Activated CD4-positive, alpha-beta T cell treated with anti-CD3 and anti-CD28 coated beads, Interleukin-2, amount 50 U/mL, for 1 hour (primary cell): ENCODE results near the gene PRICKLE3.
"Not testable (repeated sequence)": the region's sequence is repeated elsewhere in the genome, so short reads cannot be mapped to it uniquely, and the experiment has no call there.

ENCODE experiments used
- DNase-seq: peaks from one replicate; pipeline ENCODE4 v3.0.0-alpha.2; 2020

Gene PRICKLE3

DNA sequence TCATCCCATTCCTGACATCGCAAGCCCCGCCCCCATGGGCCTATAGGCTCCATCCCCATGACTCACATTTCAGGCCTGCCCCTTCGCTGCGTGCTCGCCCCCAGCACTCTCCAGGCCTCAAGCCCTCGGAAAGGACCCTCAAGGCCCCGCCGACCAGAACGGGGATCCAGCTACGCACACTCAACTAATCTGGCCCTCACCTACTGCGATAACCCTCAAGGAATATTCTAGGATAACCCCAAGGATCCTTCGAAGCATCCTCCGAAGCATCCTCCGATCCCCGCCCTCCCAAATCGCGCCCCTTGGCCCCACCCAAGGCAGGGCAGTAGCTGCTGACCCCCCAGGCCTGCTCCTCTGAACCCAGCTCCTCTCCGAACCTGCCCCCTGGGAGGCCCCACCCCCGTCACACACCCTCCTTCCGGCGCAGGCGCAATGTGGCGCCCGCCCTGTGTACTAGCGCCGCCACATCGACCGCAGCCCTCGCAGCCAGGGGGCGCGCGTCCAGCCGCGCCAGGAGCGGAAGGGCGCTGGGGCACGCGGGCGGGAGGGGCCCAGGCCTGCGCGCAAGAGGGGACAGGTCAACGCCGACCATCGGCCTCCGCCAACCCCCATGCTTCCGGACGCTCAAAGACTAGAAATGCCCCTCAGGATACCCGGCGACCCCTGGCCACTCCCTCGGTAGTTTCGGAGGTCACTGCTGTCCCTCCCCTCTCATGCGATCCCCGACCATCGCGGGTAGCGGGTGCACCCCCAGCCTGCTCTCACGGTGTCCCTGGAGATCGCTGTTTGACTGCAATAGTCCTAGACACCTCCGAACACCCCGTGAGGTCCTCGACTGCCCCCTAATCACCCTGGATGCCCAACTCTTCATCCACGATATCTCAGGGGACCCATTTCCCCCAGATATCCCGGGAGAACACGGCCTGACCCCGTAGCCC, 30.0 kb downstream of the PRICKLE3 start:
- peak; percentile 78 for DNase-seq

DNA sequence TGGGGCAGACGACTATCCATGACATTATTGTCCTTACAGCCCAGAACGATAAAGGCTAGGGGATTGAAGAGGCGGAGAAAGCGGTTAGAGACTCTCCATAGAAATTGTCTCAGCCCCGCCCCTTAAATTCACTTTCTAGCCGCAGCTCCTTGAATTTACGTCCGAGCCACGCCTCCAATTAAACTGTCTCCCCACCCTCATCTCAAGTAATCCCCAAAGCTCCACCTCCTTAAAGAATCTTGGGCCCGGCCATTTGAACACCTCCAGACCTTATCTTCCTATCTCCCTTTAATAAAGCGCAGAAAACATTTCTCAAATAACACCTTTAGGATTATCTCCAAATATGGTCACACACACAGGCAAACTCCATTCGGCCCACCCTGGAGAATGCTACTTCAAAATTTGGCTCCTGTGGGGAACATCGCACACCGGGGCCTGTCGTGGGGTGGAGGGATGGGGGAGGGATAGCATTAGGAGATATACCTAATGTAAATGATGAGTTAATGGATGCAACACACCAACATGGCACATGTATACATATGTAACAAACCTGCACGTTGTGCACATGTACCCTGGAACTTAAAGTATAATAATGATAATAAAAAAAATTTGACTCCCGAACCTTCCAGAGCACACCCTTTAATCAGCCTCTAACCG, 30.8 kb downstream of the PRICKLE3 start:
- DNase-seq: no peak

DNA sequence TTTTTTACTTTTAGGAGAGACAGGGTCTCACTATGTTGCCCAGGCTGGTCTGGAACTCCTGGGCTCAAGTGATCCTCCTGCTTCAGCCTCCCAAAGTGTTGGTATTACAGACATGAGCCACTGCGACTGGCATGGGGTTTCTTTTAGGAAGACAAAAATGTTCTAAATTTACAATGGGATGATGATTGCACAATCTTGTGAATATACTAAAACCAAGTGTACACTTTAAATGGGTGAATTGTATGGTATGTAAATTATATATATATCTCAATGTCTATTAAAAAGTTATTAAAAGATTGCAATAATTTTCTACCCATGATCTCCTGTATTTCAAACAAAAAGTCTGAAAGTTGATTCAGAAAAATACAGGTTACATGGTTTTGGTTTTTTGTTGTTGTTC, 32.7 kb downstream of the PRICKLE3 start:
- DNase-seq: no peak

DNA sequence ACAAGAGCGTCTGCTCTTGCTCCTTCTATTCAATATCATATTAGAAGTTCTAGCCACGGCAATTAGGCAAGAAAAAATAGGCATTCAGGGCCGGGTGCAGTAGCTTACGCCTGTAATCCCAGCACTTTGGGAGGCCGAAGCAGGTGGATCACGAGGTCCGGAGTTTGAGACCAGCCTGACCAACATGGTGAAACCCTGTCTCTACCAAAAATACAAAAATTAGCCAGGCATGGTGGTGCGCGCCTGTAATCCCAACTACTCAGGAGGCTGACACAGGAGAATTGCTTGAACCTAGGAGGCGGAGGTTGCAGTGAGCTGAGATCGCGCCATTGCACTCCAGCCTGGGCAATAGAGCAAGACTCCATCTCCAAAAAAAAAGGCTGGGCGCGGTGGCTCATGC, 36.9 kb downstream of the PRICKLE3 start:
- not testable (repeated sequence) for DNase-seq

DNA sequence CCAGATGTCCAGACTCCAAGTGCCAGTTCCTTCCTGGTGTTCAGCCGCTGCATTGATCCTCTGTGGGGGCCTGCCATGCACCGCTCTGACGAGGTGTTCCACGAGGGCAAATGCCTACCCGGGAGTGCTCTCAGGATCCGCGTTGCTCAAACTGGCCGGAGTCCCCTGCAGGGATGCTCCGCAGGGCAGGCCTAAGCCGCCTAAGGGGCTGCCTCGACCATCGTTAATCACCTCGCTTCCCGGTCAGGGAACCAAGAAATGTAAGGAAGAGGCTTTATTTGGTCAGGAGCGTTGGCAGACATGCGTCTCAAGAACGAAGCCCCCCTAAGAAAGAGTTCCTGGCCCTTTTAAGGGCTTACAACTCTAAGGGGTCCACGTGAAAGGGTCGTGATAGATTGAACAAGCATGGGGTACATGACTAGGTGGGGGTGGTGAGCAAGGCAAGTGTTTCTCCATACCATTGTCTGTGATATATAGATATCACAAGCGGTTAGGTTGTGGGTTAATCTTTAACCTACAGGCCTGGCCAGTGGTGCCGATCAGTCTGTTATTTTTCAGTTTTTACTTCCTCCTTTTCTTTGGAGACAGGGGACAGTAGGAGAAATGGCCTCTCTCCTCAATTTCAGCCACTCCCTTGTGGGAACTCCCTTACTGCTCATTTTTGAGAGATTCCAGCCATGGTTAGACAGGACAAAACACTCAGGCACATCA, 37.6 kb downstream of the PRICKLE3 start:
- DNase-seq: not testable (repeated sequence)

DNA sequence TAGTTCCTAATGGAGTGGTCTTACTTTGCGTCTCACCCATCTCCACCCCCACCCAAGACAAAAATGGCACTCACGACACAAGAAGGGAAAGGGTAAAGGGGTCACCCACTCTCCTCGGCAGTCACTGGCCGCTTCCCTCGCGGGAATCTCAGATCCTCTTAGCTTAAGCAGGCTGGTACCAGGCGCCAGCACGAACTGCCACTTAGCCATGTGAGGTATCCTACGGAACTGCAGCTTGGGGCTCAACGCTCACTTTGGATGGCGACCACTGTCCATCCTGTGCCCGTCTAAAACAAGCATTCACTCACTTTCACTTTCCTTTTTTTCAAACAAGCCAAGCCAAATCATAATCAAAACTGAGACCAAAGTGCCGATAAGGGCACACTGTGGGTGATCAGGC, 38.2 kb downstream of the PRICKLE3 start:
- no peak for DNase-seq

DNA sequence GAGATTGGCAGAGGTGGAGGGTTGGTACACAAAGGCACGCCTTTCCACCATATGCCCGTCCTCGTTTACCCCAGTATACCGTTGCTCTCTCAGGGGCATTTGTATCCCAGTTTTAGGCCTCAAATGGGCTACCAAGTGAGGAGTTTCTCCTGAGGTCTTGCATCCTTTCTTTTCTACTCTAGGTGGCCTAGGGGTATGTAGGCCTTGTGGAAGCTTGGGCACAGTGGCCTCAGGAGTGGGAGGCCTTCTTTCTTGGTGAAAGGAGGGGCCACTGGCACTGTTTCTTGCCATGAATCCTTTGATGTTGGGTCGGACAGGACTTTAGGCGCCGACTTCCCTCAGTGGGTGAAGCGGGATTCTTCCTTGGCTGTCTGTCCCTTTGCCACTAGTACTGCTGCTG, 38.9 kb downstream of the PRICKLE3 start:
- no peak for DNase-seq

DNA sequence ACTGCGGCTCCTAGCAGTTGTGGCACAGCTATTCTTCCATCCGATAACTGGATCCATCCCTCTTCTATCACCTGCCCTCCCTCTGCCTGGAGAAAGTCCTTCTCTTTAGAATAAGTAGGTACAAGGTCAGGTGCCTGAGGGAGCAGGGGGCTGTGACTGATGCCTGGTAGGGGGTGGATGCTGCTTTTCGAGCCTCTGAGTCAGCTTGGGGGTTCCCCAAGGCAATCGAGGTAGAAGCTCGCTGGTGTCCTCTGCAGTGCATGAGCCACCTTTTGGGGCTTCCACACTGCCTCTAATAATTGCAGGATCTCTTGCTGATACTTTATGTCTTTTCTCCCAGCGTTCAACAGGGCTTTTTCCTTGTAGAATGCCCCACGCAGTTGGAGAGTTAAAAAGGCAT, 43.0 kb downstream of the PRICKLE3 start:
- DNase-seq: not testable (repeated sequence)

DNA sequence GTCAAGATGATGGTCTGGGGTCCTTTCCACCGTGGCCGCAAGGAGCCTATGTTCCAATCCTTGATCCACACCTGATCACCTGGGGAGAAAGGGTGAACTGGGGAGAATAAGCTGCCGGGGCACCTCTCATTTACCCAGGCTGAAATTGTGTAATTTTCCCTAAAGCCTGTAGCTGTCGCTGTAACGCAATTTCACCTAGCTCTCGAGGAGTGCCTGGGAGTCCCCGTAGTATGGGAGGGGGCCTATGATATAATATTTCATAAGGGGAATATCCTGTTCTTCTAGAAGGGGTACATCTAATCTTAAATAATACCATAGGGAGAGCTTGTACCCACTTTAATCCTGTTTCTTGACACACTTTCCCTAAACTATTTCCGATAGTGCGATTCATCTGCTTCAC, 43.9 kb downstream of the PRICKLE3 start:
- not testable (repeated sequence) for DNase-seq

DNA sequence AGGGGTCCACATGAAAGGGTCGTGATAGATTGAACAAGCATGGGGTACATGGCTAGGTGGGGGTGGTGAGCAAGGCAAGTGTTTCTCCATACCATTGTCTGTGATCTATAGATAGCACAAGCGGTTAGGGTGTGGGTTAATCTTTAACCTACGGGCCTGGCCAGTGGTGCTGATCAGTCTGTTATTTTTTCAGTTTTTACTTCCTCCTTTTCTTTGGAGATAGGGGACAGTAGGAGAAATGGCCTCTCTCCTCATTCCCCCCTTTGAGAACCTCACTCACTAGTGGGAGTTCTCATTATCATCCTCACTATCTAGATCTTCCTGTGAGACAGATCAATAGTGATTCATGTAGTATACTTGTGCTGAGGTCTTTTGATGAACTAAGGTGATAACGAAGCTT, 46.5 kb downstream of the PRICKLE3 start:
- no peak for DNase-seq

DNA sequence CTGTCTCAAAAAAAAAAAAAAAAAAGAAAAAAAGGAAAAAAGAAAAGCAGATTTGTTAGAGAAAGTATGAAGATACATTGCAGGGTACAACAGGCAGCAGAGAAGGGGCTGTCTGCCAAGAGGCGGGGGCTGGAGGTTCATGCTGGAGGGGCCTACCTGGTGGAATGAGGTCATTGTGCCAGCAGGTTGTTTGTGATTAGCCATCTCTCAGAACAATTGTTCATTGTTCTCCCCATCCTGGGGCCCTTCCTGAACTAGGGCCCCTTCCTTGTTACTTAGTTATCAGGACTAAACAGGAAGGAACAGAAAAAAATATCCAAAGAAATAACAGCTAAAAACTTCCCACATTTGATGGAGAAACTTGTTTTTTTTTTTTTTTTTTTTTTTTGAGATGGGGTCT, 48.7 kb downstream of the PRICKLE3 start:
- DNase-seq: no peak

DNA sequence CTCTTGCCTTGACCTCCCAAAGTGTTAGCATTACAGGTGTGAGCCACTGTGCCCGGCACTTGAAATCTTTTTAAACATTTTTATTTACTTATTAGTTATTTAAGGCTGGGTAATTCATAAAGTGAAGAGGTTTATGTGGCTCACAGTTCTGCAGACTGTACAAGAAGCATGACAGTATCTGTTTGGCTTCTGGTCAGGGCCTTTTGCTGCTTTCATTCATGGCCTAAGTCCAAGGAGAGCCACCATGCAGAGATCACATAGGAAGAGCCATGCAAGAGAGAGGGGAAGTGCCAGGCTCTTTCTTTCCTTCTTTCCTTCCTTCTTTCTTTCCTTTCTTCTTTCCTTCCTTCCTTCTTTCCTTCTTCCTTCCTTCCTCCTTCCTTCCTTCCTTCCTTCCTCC, 52.4 kb downstream of the PRICKLE3 start:
- no peak for DNase-seq

DNA sequence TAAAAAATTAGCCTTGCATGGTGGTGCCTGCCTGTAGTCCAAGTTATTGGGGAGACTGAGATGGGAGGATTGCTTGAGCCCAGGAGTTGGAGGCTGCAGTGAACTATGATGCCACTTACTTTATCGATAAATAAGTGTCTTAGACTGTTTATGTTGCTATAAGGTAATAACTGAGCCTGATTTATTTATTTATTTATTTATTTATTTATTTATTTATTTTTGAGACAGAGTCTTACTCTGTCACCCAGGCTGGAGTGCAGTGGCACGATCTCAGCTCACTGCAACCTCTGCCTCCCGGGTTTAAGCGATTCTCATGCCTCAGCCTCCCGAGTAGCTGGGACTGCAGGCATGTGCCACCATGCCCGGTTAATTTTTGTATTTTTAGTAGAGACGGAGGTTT, 53.9 kb downstream of the PRICKLE3 start:
- DNase-seq: not testable (repeated sequence)

DNA sequence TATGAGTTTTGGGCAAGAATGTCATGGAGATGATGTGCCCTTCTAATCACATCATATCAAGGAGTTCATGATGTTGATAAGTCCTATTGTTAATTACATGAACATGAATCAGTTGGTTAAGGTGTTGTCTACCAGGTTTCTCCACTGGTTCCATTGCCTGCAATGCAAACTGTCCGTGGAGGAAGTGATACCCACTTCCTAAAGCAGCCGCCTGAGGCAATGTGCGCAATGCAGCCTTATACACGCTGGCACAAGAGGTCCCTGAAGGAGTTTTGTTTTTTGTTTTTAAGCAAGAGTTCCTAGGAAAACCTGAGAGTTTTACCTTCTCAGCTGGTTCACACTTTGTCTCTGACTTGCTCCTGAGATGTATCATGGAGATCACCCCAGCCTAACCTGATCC, 56.7 kb downstream of the PRICKLE3 start:
- no peak for DNase-seq

DNA sequence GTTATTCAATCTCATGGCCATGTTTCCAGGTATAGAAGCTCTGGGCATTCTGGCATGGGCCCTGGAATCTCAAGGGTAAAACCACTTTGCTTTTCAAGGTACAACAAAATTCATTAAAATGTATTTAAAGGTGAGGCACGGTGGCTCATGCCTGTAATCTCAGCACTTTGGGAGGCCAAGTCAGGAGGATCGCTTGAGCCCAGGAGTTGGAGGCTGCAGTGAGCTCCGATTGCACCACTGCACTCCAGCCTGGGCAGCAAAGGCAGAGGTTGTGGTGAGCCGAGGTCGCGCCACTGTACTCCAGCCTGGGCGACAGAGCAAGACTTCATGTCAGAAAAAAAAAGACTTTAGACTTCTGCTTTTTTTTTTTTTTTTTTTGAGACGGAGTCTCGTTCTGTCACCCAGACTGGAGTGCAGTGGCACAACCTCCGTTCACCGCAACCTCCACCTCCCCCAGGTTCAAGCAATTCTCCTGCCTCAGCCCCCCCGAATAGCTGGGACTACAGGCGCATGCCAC, 58.4 kb downstream of the PRICKLE3 start:
- not testable (repeated sequence) for DNase-seq
